B cell (primary cell): ENCODE data around the gene SIPA1L3. TPM values are rescaled to one million over a fixed set of nuclear protein-coding genes. Genes with fewer than 3 reads are reported as not detected.

ENCODE experiments used
- ATAC-seq: fragments of 200-7000 bp; cut with Tn5 transposase; one replicate; pipeline ENCODE4 v1.10.0; 2021; ENCODE audit warnings: low read depth, mild to moderate bottlenecking, moderate number of reproducible peaks, moderate library complexity
- CTCF ChIA-PET: fragments of 350-600 bp; sonication (Branson Sonifier 250); formaldehyde crosslinking; loops from one replicate; lab custom pipeline; 2021; ENCODE audit warnings: antibody characterized with exemption, inconsistent platforms; lab: Charles Lee
- POLR2A ChIA-PET: fragments of 350-600 bp; sonication (Branson Sonifier 250); formaldehyde crosslinking; loops from one replicate; lab custom pipeline; 2021; ENCODE audit warnings: antibody characterized with exemption; lab: Charles Lee
- DNase-seq: peaks from one replicate; pipeline ENCODE4 v3.0.0; 2013
- H2AFZ ChIP-seq: 2 replicates; pipeline ENCODE4 v1.6.1; 2012; ENCODE audit warnings: mild to moderate bottlenecking, low read depth, low read length; ENCODE audit not compliant: insufficient read depth, poor library complexity, severe bottlenecking
- H3K27ac ChIP-seq, 2 donors: 1 replicate in 1 of 2; 2 replicates in 1 of 2; pipeline ENCODE4 v1.5.1; 2012 to 2013; ENCODE audit warnings: low read length in 2 of 2, mild to moderate bottlenecking in 2 of 2, moderate library complexity in 1 of 2
- H3K27me3 ChIP-seq, 4 experiments: fragments of 200-600 bp in 1 of 4; sonication (generic) in 1 of 4; replicated peaks in 1 of 4; 1 replicate in 2 of 4; 2 replicates in 2 of 4; pipeline versions ENCODE4 v1.6.1 to v1.7.0; 2013 to 2016; ENCODE audit warnings: low read length in 3 of 4, mild to moderate bottlenecking in 2 of 4, mixed read lengths in 1 of 4, moderate library complexity in 1 of 4; ENCODE audit not compliant: insufficient read depth in 4 of 4, control insufficient read depth in 3 of 4; ENCODE audit errors: control extremely low read depth in 1 of 4
- H3K36me3 ChIP-seq, 2 experiments: replicated peaks in 1 of 2; 1 replicate in 1 of 2; 2 replicates in 1 of 2; pipeline versions ENCODE4 v1.6.1 to v1.7.1; 2013; ENCODE audit warnings: low read length in 1 of 2; ENCODE audit not compliant: insufficient read depth in 2 of 2, control insufficient read depth in 1 of 2; ENCODE audit errors: control extremely low read depth in 1 of 2, extremely low read depth in 1 of 2
- H3K4me1 ChIP-seq, 2 donors: fragments of 200-600 bp in 1 of 2; sonication (generic) in 1 of 2; 1 replicate in 1 of 2; 2 replicates in 1 of 2; pipeline versions ENCODE4 v1.5.1 to v1.6.1; 2013 to 2017; ENCODE audit warnings: low read length in 2 of 2; ENCODE audit not compliant: control insufficient read depth in 2 of 2, insufficient read depth in 2 of 2
- H3K4me2 ChIP-seq: replicated peaks from 2 replicates; pipeline ENCODE3; 2012; ENCODE audit warnings: mild to moderate bottlenecking, low read depth, low read length; ENCODE audit not compliant: poor library complexity, severe bottlenecking
- H3K4me3 ChIP-seq, 5 experiments: fragments of 200-600 bp in 1 of 5; sonication (generic) in 1 of 5; 1 replicate in 3 of 5; 2 replicates in 2 of 5; pipeline versions ENCODE4 v1.5.1 to v1.7.0; 2011 to 2016; ENCODE audit warnings: low read length in 4 of 5, mild to moderate bottlenecking in 4 of 5, low read depth in 2 of 5, control low read depth in 1 of 5, moderate library complexity in 1 of 5; ENCODE audit not compliant: insufficient read depth in 1 of 5; ENCODE audit errors: control extremely low read depth in 1 of 5, extremely low read depth in 1 of 5
- H3K79me2 ChIP-seq: fragments of 200-600 bp; sonication (generic); one replicate; pipeline ENCODE4 v1.6.0; 2016; ENCODE audit warnings: low read length; ENCODE audit not compliant: control insufficient read depth, insufficient read depth
- H3K9ac ChIP-seq: fragments of 200-600 bp; sonication (generic); 2 replicates; pipeline ENCODE4 v1.6.1; 2017; ENCODE audit warnings: mild to moderate bottlenecking, low read length, moderate library complexity
- H3K9me3 ChIP-seq, 3 donors: one replicate each; pipeline versions ENCODE4 v1.6.1 to v1.7.1; 2013; ENCODE audit warnings: low read length in 2 of 3; ENCODE audit not compliant: control insufficient read depth in 2 of 3, insufficient read depth in 1 of 3; ENCODE audit errors: control extremely low read depth in 1 of 3
- H4K20me1 ChIP-seq: 2 replicates; pipeline ENCODE4 v1.6.0; 2012; ENCODE audit warnings: mild to moderate bottlenecking, low read length; ENCODE audit not compliant: insufficient read depth, control insufficient read depth, poor library complexity, severe bottlenecking
- H3K27ac Mint-ChIP-seq: one replicate; pipeline ENCODE4 v1.8.0; 2021; ENCODE audit warnings: mixed read lengths
- H3K27me3 Mint-ChIP-seq: one replicate; pipeline ENCODE4 v1.8.0; 2021; ENCODE audit warnings: mixed read lengths
- H3K4me1 Mint-ChIP-seq: one replicate; pipeline ENCODE4 v1.8.0; 2021; ENCODE audit warnings: mixed read lengths
- H3K4me3 Mint-ChIP-seq: one replicate; pipeline ENCODE4 v1.8.0; 2021; ENCODE audit warnings: mixed read lengths
- H3K9me3 Mint-ChIP-seq: one replicate; pipeline ENCODE4 v1.8.0; 2022; ENCODE audit warnings: mixed read lengths; ENCODE audit not compliant: insufficient read depth
- CTCF ChIP-seq: fragments of 200-600 bp; IDR thresholded peaks from one replicate; pipeline ENCODE4 v1.8.0; 2022; ENCODE audit warnings: antibody characterized with exemption, mild to moderate bottlenecking
- EZH2 ChIP-seq: IDR thresholded peaks from 2 replicates; pipeline ENCODE4 v1.6.1; 2012; ENCODE audit warnings: borderline replicate concordance, low read depth, mild to moderate bottlenecking, moderate library complexity, low read length; ENCODE audit not compliant: insufficient read depth, poor library complexity, severe bottlenecking
- WGBS: methylation state at CpG from one replicate; pipeline ENCODE4 v1.1.5; 2013; ENCODE audit warnings: missing lambda C conversion rate; ENCODE audit not compliant: insufficient coverage; 5-methylcytosine and 5-hydroxymethylcytosine counted together
- intact Hi-C: fragments of 100-400 bp; cut with micrococcal nuclease; formaldehyde crosslinking; loops from one replicate; pipeline ENCODE4 v1.10.0; 2022
- polyA plus RNA-seq: library from polyadenylated mRNA; depleted of rRNA; stranded (reverse); fragments of >200 nt; gene quantifications from 2 replicates; pipeline ENCODE4 v1.2.3, GENCODE V29; 2012
- total RNA-seq, 2 donors: library from RNA; stranded (reverse); fragments of 120-200 nt in 1 of 2; gene quantifications; 1 replicate in 1 of 2; 2 replicates in 1 of 2; pipeline versions ENCODE4 v1.2.3 to v1.2.4, GENCODE V29; 2013 to 2022

SIPA1L3 gene
- total and polyA plus RNA-seq, 2 donors (not counting 1 experiment from before 2014, with no cell fraction given), result 48.3 to 295 TPM

GRCh38 chr19:38208571-38208970 is 301.6 kb downstream of the SIPA1L3 start:
- intact Hi-C loops, result no loop called here
- H4K20me1 ChIP-seq, result peaks cover 52% of the 10 kb centered on the region
- TF ChIP-seq EZH2 (no peak), CTCF (no peak)
- H3K27me3 ChIP-seq, result peaks cover 0 to 40% (median 15%) of the 10 kb centered on the region in 4 experiments
- H3K79me2 ChIP-seq, result no peaks in the 10 kb centered on the region
- DNase-seq (no peak), ATAC-seq (no peak)
- peaks cover 15% of the 10 kb centered on the region for H3K27me3 Mint-ChIP-seq
- peaks cover 21% of the 10 kb centered on the region for H3K4me1 Mint-ChIP-seq
- H3K4me2 ChIP-seq, result no peak overlapping the region
- ChIA-PET CTCF (interaction anchor here (0.6 to 1.2 kb wide), 3 partner anchors 10 to 310 kb away, joined by 3 to 4 read pairs (median 3); no protein-coding TSS in a partner anchor), POLR2A (no interaction called here)
- 79% methylated on average over 2 of the region's 3 CpGs for WGBS
- peaks cover 0 to 6% (median 0%) of the 10 kb centered on the region in 3 donors for H3K9me3 ChIP-seq
- H3K4me3 Mint-ChIP-seq, result no peak overlapping the region
- peaks cover 0 to 31% of the 10 kb centered on the region in 2 experiments for H3K36me3 ChIP-seq
- no peaks in the 10 kb centered on the region for H3K9me3 Mint-ChIP-seq
- H3K27ac Mint-ChIP-seq, result no peak overlapping the region
- no peak overlapping the region for H3K9ac ChIP-seq
- H3K4me3 ChIP-seq, result no peak overlapping the region
- H3K27ac ChIP-seq, result no peak overlapping the region
- H3K4me1 ChIP-seq, result peaks cover 19 to 22% of the 10 kb centered on the region in 2 donors
- H2AFZ ChIP-seq, result no peak overlapping the region

GRCh38 chr19:38209152-38209551 is 302.1 kb downstream of the SIPA1L3 start:
- POLR2A ChIA-PET, result no interaction called here
- Histone ChIP-seq H4K20me1 (peaks cover 46% of the 10 kb centered on the region), H3K79me2 (no peaks in the 10 kb centered on the region), H3K4me2 (no peak overlapping the region), H3K27me3 (peaks cover 0 to 40% (median 15%) of the 10 kb centered on the region in 4 experiments), H3K4me1 (peaks cover 25 to 26% of the 10 kb centered on the region in 2 donors), H2AFZ (no peak overlapping the region), H3K4me3 (no peak overlapping the region), H3K27ac (no peak overlapping the region), H3K9ac (no peak overlapping the region), H3K36me3 (peaks cover 0 to 26% of the 10 kb centered on the region in 2 experiments), H3K9me3 (peaks cover 0 to 12% (median 0%) of the 10 kb centered on the region in 3 donors)
- Mint-ChIP-seq H3K9me3 (no peaks in the 10 kb centered on the region), H3K4me3 (no peak overlapping the region), H3K27me3 (peaks cover 20% of the 10 kb centered on the region), H3K4me1 (peaks cover 27% of the 10 kb centered on the region), H3K27ac (no peak overlapping the region)
- WGBS, result 68% methylated on average over 4 of the region's 5 CpGs
- CTCF ChIA-PET, result interaction anchor here (0.6 to 1.2 kb wide), 3 partner anchors 9 to 311 kb away, joined by 3 to 4 read pairs (median 3); no protein-coding TSS in a partner anchor
- ATAC-seq, result no peak
- TF ChIP-seq EZH2 (no peak), CTCF (no peak)
- no peak for DNase-seq
- intact Hi-C loops, result no loop called here
